GM10248 (cell line): ENCODE results near the gene CERT1.

Experiments
- CTCF ChIA-PET: fragments of 300-600 bp; sonication (Branson Sonifier 250); formaldehyde crosslinking; extraction: SDS; loops from one replicate; lab custom pipeline; 2021; ENCODE audit warnings: antibody characterized with exemption; lab: Yijun Ruan, JAX
- POLR2A ChIA-PET: fragments of 350-650 bp; sonication (Branson Sonifier 250); formaldehyde crosslinking; extraction: SDS; loops from one replicate; lab custom pipeline; 2020; ENCODE audit warnings: antibody characterized with exemption; lab: Yijun Ruan, JAX
- DNase-seq: peaks from one replicate; pipeline ENCODE4 v3.0.0; 2012; ENCODE audit errors: extremely low spot score
- TF ChIP-seq, protein P1 (sequence below): IDR thresholded peaks from 2 replicates; pipeline ENCODE4 v1.5.1; 2012; ENCODE audit warnings: mild to moderate bottlenecking, low read depth; ENCODE audit errors: extremely low read depth, missing control alignments, control extremely low read depth

CERT1 gene

DNA sequence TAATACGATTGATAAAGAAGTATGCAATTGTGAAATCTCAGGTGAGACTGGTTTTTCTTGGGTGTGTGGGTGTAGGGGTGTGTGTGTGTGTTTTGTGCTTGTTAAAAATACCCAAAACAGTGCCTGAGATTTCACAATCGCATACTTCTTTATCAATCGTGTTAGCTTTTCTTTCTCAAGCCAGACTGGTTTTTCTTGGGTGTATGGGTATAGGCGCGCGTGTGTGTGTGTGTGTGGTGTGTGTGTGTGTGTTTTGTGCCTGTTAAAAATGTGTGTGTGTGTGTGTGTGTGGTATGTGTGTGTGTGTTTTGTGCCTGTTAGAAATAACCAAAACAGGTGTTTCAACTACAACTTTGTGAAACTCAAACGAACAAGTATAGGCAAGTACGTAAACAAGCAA is 53.7 kb downstream of the CERT1 start:
- no peak for DNase-seq
- ChIA-PET POLR2A (no interaction called here), CTCF (interaction anchor here (1.0 to 1.3 kb wide), 3 partner anchors 8 to 13 kb away, joined by 3 to 4 read pairs (median 3); no protein-coding TSS in a partner anchor)
- TF ChIP-seq, protein P1, sequence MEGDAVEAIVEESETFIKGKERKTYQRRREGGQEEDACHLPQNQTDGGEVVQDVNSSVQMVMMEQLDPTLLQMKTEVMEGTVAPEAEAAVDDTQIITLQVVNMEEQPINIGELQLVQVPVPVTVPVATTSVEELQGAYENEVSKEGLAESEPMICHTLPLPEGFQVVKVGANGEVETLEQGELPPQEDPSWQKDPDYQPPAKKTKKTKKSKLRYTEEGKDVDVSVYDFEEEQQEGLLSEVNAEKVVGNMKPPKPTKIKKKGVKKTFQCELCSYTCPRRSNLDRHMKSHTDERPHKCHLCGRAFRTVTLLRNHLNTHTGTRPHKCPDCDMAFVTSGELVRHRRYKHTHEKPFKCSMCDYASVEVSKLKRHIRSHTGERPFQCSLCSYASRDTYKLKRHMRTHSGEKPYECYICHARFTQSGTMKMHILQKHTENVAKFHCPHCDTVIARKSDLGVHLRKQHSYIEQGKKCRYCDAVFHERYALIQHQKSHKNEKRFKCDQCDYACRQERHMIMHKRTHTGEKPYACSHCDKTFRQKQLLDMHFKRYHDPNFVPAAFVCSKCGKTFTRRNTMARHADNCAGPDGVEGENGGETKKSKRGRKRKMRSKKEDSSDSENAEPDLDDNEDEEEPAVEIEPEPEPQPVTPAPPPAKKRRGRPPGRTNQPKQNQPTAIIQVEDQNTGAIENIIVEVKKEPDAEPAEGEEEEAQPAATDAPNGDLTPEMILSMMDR: no peak

DNA sequence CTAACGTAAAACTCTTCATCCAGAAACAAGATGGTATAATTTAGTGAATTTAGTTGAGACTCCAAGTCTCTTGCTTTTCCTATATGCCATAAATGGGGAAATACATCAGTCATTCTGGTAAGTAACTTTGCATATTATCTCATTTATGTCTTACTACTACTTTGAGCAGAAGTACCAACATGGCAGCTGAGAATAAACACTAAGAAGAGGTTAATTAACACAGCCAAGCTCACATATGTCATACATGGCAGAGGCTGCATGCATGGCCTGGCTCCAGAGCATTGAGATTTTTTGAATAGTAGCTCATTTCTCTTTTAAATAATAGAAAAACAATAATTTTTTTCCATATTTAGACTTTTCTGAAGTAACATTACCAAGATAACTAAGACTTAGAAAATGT is 54.3 kb downstream of the CERT1 start:
- TF ChIP-seq, protein P1: no peak
- ChIA-PET POLR2A (no interaction called here), CTCF (interaction anchor here (1.0 to 2.1 kb wide), 4 partner anchors 7 to 13 kb away, joined by 3 to 5 read pairs (median 4); no protein-coding TSS in a partner anchor)

DNA sequence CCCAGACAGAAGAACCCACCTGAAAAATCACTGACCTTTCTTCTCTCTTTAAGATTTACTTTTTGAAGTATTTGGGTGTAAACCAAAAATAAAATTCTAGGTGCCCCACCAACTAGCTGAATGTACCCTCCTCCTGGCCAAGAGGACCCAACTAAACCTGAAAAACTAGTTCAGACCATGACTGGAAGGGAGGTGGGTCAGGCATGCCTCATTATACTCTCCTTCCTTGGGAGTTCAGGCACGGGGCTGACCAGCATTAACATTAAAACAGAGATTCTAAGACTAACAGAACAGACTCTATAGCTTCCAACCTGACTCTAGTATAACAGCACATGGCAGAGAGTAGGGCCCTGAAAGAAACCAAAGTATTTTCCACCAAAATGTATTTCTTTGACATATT is 61.4 kb downstream of the CERT1 start:
- ChIA-PET CTCF (interaction anchor here (0.8 kb wide), 1 partner anchor 10 kb away, joined by 3 read pairs; no protein-coding TSS in a partner anchor), POLR2A (no interaction called here)
- no peak for DNase-seq
- TF ChIP-seq, protein P1: no peak

More for the DNA sequence above, 54.3 kb downstream of the CERT1 start:
- DNase-seq: no peak

DNA sequence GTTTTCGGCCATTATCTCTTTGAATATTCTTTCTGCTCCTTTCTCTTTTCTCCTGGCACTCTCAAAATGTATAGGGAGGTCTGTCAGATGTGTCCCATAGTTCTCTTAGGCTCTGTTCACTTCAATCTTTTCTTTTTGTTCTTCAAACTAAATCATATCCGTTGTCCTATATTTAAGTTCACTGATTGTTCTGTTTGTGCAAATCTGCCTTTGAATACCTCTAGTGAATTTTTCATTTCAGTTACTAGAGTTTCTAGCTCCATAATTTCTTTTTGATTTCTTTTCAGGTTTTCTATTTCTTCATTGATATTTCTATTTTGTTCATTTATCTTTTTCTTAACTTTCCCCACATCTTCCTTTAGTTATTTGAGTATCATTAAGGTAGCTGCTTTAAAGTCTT is 65.4 kb downstream of the CERT1 start:
- TF ChIP-seq, protein P1: no peak
- CTCF ChIA-PET: interaction anchor here (1.1 kb wide), 1 partner anchor 12 kb away, joined by 3 read pairs; no protein-coding TSS in a partner anchor
- DNase-seq: no peak
- POLR2A ChIA-PET: no interaction called here

DNA sequence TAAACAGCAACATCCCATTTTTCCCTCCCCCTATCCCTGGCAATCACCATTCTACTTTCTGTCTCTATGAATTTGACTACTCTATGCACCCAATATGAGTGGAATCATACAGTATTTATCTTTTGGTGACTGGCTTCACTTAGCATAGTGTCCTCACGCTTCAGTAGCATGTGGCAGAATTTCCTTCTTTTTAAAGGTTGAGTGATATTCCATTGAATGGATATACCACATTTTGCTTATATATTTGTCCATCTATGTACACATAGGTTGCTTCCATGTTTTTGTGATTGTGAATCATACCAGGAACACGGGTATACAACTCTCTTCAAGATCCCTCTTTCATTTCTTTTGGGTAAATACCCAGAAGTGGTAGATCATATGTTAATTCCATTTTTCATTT is 69.9 kb downstream of the CERT1 start:
- CTCF ChIA-PET: no interaction called here
- POLR2A ChIA-PET: no interaction called here
- DNase-seq: no peak
- TF ChIP-seq, protein P1: no peak

DNA sequence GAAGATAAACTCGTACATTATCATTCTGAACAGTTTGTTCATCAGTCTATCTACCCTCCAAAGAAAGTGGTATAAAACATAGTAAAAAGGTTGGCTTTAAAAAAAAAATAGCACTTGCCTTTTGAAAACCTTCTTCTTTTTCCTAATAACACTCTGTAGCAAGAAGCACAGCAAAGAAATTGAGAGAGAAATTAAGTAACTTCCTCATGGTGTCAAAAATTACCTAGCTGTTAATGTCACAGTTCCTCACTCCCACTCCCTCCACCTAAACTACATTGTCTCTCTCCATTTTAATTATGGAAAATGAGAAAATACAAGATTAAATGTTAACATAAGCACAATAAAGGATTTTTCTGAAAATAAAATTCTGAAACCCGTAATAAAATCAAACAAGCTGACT is 72.2 kb downstream of the CERT1 start:
- CTCF ChIA-PET: no interaction called here
- POLR2A ChIA-PET: no interaction called here
- TF ChIP-seq, protein P1: no peak
- no peak for DNase-seq

DNA sequence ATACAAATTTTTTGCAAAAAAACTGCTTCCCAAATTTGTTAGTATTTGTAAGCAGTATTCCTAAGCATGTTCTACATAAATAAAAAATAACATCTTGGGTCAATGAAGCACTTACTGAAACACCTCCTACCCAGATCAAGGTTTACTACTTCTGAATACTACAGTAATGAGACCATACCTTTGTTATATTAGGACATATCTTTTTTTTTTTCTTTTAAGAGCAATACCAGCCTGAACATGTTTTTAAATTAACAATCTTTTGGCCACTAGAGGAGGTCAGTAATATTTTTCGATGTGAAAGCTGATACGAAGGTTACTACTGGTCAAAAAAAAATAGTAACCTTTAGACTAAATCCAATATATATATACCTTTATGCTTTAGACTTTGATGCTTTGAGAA is 72.7 kb downstream of the CERT1 start:
- CTCF ChIA-PET: no interaction called here
- POLR2A ChIA-PET: no interaction called here
- DNase-seq: no peak
- TF ChIP-seq, protein P1: no peak
